Raji (cell line): ENCODE results near the gene MS4A18.

ENCODE experiments used
- POLR2A ChIP-seq: IDR thresholded peaks from 2 replicates; pipeline ENCODE4 v1.6.1; 2011; ENCODE audit warnings: low read depth, low read length, control low read depth; ENCODE audit not compliant: insufficient read depth

Gene MS4A18

GRCh38 chr11:60724420-60724819, at the start of gene MS4A18:
TSS of gene MS4A18 (plus strand) at chr11:60724720.
- TF ChIP-seq POLR2A: no peak

GRCh38 chr11:60679879-60680278, 44.6 kb upstream of the MS4A18 start:
- no peak for TF ChIP-seq POLR2A

GRCh38 chr11:60680455-60681119, 43.9 kb upstream of the MS4A18 start:
- no peak for TF ChIP-seq POLR2A

DNA sequence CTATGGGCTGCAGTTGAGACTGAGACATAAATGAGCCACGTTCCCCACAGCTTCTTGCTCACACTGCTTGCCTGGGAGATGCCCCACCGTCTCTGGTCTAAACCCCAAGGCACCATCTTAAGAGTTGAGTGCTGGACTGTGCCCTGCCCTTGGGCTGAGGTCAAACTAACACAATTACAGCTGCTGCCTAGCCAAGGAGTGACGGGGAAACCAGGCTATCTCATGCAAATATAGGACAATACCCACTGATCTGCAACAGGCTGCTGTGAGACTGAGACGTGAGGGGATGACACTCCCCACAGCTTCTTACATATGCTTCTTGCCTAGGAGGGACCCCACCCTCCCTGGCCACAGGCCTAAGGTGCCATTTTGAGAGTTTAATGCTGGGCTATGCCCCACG, 32.9 kb upstream of the MS4A18 start:
- TF ChIP-seq POLR2A: no peak

GRCh38 chr11:60699284-60699691, 25.2 kb upstream of the MS4A18 start, which contains the start of gene MS4A8:
TSS of gene MS4A8 (plus strand) at chr11:60699612. CDS start at chr11:60700861, 1,249 bp downstream.
- TF ChIP-seq POLR2A: no peak

GRCh38 chr11:60699936-60700335, 24.6 kb upstream of the MS4A18 start:
- TF ChIP-seq POLR2A: no peak

- no peak for TF ChIP-seq POLR2A
Measured at GRCh38 chr11:60700689-60701468, 23.6 kb upstream of the MS4A18 start.

GRCh38 chr11:60701469-60701818, 23.1 kb upstream of the MS4A18 start:
- no peak for TF ChIP-seq POLR2A

GRCh38 chr11:60703374-60703773, 21.1 kb upstream of the MS4A18 start:
- TF ChIP-seq POLR2A: no peak

DNA sequence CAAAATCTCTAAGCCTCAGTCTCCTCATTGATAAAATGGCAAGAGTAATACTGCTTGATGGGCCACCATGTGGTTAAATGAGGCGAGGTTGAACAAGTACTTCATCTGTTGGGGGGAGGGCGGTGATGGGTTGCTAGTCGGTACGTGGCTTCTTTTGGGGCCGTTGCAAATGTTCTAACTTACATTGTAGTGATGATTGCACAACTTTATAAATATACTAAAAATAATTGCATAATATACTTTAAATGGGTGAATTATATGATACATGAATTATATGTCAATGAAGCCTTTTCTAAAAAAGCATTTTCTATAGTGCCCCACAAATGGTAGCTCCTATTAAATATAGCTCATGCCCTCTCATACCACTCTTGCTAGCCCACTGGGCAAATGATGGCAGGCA, 18.6 kb upstream of the MS4A18 start:
- TF ChIP-seq POLR2A: no peak

GRCh38 chr11:60706931-60707330, 17.6 kb upstream of the MS4A18 start:
- no peak for TF ChIP-seq POLR2A

GRCh38 chr11:60710482-60710881, 14.0 kb upstream of the MS4A18 start:
- TF ChIP-seq POLR2A: no peak

GRCh38 chr11:60711276-60711675, 13.2 kb upstream of the MS4A18 start:
- TF ChIP-seq POLR2A: no peak

DNA sequence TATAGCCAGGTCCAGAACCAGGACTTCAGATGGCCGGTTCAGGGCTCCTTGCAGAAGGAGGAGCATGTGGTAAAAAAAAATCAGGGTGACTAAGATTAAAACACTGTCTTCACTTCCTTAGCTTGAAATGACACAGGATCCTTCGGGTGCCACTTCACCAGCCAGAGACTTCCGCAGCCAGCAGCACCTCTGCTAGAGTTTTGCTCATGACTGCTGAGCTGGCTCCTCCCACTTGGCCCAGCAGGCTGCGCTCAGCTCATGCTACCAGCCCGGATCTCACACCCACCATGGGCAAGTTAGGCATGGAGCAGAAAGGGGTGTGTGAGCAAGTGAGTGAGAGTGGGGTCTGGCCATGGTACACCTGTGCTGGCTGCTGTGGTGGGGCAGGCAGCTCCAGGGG, 6.6 kb upstream of the MS4A18 start:
- no peak for TF ChIP-seq POLR2A

GRCh38 chr11:60718524-60719316, 5.8 kb upstream of the MS4A18 start:
- no peak for TF ChIP-seq POLR2A

GRCh38 chr11:60719391-60719790, 5.1 kb upstream of the MS4A18 start:
- no peak for TF ChIP-seq POLR2A
